Fibroblast of skin of left quadriceps (primary cell): Measurements from ENCODE around the gene B4GAT1.
"Not testable (repeated sequence)": the region's sequence is repeated elsewhere in the genome, so short reads cannot be mapped to it uniquely, and the experiment has no call there.

Experiments used
- DNase-seq, 2 experiments: peaks; one replicate each; pipeline ENCODE4 v3.0.0-alpha.2; 2013; ENCODE audit warnings: low read depth in 2 of 2

Gene B4GAT1

GRCh38 chr11:66347425-66348276, at the start of gene B4GAT1:
B4GAT1 (minus strand) TSS chr11:66347629; CDS start chr11:66347545, 84 bp downstream.
- peak; percentile 82 to 84 for DNase-seq

DNA sequence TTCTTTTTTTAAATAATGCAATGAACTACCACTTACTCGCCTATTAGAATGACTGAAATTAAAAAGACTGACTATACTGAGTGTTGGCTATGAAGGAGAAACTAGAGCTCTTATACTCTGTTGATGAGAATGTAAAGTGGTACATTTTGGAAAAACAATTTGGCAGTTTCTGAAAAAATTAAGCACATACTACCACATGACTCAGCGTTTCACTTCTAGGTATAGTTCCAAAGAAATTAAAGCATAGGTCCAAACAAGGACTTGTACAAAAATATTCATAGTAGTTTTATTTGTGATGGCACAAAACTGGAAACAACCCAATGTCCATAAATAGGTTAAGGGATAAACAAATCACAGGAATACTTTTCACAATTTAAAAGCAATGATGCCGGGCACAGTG, 46.5 kb upstream of the B4GAT1 start:
- DNase-seq = no peak

DNA sequence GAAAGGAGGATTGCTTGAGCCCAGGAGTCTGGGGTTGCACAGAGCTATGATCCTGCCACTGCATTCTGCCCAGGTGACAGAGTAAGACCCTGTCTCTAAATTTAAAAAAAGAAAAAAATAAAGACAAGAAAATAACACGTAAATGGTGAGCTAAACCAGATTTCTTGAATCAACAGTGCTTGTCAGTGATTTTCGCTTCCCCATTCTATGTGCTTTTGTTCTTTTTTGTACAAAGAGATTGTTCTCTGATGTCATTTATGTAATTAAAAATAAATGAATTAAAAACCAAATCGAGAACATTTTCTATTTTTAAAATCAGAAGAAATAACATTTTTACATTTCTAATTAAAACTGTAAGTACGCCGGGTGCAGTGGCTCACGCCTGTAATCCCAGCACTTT, 43.9 kb upstream of the B4GAT1 start:
- DNase-seq = no peak

- DNase-seq = peak; percentile 30 to 38
Measured at GRCh38 chr11:66388780-66389386, 41.5 kb upstream of the B4GAT1 start.

- DNase-seq = peak; percentile 65 to 67
Measured at GRCh38 chr11:66386171-66387069, 39.0 kb upstream of the B4GAT1 start.

GRCh38 chr11:66384316-66384715, 36.9 kb upstream of the B4GAT1 start:
- DNase-seq = not testable (repeated sequence)

- DNase-seq = not testable (repeated sequence)
Measured at GRCh38 chr11:66380264-66380663, 32.8 kb upstream of the B4GAT1 start.

- not testable (repeated sequence) for DNase-seq
Measured at GRCh38 chr11:66373690-66374287, 26.4 kb upstream of the B4GAT1 start.

- DNase-seq = no peak
Measured at GRCh38 chr11:66373265-66373664, 25.8 kb upstream of the B4GAT1 start.

- DNase-seq = no peak
Measured at GRCh38 chr11:66371627-66372415, 24.4 kb upstream of the B4GAT1 start, which contains the start of gene SLC29A2. SLC29A2 (minus strand) TSS chr11:66371760; CDS start chr11:66371591, 169 bp downstream.

DNA sequence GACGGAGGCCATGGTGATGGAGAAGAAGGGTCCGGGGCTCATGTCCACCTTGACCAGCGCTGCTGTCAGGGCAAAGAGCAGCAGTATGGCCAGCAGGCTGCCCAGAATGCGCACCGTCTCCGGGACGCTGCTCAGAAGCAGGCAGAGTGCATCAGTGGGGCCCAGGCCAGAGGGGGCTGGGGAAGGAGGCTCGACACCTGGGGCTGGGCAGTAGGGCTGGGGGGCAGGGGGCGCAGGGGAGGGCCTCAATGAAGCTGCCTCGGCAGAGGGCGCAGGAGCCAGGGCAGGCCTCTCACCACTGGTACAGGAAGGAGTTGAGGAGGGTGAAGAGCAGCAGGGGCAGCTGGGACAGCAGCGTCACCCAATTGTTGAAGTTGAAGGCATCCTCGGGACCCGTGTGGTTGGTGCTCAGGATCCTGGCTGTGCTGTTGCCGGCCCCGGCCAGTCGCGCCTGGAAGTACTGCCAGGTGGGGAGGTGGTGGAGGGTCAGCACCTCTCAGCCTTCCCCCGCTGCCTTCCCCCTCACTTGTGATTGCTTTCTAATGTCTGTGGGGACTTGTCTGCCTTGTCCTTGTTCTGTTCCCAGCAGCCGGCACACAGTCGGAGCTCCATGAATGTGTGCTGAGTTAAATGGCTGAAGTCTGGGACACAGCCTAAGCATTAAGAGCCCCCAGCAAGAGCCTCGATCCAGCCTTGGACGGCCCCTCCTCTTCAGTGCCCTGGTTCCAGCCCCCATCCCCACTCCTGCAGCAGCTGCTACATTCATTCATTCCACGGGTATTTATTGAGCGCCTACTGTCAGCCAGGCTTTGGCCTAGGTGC, 21.9 kb upstream of the B4GAT1 start:
- no peak for DNase-seq

DNA sequence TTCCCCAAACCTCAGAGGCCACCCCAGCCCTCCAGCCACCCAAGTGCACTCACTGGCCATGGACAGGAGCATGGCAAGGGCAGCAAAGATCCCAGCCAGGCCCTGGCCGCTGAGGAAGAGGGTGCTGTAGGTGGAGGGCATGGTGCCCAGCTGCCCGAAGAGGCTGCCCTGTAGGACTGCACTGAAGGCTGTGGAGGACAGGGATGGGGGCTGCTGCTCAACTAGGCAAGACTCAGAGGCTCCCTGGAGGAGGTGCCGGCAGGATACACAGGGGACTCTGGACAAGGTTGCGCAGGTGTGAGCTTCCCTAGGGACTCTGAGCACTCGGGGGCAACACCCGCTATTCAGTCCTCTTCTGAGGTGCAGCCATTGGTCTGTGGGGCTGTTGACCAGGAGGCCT, 21.1 kb upstream of the B4GAT1 start:
- DNase-seq = no peak

GRCh38 chr11:66367561-66368312, 20.3 kb upstream of the B4GAT1 start:
- no peak for DNase-seq

DNA sequence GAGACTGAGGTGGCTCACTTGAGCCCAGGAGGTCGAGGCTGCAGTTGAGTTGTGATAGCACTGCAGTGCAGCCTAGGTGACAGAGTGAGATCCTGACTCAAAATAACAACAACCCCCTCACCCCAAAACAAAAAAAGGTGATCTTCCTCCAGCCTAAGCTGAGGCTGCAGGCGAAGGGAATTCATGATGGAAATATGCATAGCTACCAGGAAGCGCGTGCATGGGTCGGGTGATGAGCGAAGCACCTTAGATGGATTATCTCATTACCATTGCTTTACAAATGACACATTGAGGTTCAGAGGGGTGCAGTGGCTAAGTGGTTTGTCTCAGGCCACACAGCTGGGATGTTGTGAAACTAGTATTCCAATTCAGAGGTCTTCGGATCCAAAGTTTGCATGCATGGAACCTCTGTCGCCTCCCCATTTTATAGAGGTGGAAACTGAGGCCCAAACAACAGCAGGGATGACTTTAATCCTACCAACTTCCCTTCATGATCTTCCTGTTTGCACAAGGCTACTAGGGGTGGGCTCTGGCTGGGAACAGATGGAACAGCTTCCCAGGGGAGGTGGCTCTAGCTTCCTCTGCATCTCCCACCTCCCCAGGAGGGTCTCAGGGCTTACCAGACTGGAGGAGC, 19.5 kb upstream of the B4GAT1 start:
- DNase-seq = no peak

DNA sequence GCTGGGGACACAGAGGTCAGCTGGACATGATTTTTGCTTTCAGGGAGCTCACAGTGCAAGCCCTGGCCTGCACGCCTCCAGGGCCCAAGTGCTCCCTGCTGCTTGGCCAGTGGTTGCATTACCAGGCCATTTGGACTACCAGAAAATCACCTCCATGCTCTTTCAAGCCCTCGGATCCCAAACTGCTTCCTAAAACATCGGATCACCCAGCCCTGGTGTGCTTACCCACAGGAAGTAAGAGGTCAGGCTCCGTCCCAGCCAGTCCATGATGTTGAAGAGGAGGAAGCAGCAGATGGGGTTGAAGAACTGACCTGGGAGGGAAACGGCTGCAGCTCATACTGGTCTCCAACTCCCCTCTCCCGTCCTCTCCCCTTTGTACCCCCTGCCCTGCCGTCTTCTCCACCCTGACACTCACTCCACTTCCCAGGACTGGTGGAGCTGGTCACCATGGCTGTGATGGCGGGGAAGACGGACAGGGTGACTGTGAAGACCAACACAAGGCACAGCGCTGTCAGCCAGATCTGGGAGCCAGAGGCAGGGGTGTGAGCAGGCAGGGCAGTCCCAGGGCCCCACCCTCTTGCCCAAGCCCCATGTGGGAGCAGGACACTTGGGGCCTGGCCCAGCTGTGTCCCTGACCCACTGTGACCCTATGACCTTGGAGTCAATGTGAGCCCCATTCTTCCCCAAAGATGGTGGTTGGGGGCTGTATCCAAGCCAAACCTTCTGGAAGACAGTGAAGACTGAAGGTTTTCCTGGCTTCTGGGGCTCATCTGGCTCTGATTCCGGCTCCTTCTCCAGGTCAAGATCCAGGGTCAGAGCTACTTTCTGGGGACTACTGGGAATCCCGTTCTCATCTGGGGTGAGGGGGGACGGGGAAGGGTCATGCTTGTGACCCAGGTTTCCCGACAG, 18.5 kb upstream of the B4GAT1 start:
- DNase-seq = no peak

DNA sequence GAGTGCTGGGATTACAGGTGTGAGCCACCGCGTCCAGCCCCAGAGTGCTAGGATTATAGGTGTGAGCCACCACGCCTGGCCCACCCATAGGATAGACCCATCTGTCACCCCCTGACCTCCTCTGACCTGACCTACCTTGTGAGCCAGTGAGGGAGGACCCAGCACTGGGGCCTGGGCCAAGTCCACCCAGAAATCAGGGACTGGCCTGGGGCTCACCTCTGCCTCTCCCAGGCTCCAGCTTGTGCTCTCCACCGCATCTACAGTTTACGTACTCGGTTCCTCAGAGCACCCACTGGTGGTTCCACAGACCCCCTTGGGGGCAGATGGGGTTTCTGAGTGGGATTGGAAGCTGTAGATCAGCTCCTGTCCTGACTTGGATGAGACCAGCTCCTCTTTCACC, 17.7 kb upstream of the B4GAT1 start:
- no peak for DNase-seq

DNA sequence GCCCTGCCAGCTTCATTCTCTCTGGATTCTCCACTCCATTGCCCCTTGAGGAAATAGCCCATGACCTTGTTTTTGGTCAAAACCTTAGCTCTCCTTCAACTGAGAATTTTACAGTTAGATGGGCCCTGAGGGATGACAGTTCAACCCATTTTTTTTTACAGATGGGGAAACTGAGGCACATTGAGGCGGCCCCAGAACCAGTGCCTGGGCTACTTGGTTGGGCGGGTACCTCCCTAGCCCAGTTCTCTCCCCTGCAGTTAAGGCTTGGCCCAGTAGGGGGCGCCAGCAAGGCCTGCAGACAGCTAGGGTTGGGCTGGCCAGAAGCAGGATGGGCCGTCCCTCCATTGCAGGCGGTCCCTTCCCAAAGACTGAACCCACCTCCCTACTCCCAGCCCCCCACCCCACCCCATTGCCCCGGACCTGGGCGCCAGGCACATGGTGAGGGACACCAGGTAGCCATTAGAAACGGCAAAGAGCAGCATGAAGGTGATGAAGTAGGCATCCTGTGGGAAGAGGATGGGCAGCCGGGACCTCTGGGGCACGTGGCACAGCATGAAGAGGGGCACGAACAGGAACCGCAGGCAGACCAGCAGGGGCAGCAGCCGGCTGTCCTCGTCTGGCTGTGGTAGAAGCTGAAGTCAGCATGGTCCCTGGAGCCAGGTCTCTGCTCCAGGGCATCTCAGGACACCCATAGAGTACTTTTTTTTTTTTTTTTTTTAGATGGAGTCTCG, 16.5 kb upstream of the B4GAT1 start:
- no peak for DNase-seq
